ENCODE measurements around the gene ENAH. TPM values are rescaled to one million over a fixed set of nuclear protein-coding genes. Genes with fewer than 3 reads are reported as not detected.

The ENAH gene
- total RNA-seq, 1 experiment from 2014 or later: 420 TPM

DNA sequence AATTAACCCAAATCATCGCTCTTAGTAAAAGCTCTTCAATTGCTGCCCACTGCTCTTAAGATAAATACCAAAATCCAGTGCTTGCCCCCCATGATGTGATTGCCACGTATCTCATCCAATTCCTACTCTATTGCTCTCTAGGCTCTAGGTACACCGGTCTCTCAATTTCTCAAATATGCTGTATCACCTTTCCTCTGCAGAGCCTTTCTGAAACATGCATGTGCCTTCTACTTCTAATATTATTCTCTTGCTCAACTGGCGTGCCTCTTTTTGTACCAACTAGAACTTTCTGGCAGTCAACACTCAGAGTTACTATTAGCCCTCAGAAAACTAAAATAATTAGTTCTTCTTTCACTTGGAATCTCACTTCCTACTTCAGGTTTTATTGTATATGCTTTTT, 113.3 kb downstream of the ENAH start:
- CTCF ChIA-PET: interaction anchor here (0.6 to 1.7 kb wide), 11 partner anchors 9 to 769 kb away, joined by 3 to 9 read pairs (median 4); partner anchors contain the start of gene LIN9

DNA sequence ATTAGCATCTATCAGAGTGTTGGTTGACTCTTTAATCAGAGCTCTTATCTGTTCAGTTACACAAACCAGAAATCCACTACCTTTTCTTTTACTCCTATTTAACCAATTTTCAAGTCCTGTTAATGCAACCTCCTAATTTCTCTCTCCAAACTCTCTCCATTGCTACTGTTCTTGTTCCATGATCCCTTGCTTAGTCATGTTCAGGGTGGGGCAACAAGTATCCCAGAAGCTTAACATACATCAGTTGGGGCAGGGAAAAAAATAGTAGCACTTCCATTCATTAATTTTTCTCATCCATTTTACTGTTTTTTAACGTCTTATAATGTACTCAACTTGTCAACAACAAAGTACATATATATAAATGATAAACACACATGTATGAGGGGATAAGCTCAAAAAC, 113.9 kb downstream of the ENAH start:
- TF ChIP-seq, protein P1, sequence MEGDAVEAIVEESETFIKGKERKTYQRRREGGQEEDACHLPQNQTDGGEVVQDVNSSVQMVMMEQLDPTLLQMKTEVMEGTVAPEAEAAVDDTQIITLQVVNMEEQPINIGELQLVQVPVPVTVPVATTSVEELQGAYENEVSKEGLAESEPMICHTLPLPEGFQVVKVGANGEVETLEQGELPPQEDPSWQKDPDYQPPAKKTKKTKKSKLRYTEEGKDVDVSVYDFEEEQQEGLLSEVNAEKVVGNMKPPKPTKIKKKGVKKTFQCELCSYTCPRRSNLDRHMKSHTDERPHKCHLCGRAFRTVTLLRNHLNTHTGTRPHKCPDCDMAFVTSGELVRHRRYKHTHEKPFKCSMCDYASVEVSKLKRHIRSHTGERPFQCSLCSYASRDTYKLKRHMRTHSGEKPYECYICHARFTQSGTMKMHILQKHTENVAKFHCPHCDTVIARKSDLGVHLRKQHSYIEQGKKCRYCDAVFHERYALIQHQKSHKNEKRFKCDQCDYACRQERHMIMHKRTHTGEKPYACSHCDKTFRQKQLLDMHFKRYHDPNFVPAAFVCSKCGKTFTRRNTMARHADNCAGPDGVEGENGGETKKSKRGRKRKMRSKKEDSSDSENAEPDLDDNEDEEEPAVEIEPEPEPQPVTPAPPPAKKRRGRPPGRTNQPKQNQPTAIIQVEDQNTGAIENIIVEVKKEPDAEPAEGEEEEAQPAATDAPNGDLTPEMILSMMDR (IDR thresholded peaks at IDR 0.05; ENCODE audit: unreplicated experiment): no peak
- H3K4me1 Mint-ChIP-seq (ENCODE audit: insufficient read depth, unreplicated experiment): peaks cover 15% of the 10 kb centered on the region
- CTCF ChIA-PET: interaction anchor here (0.6 to 1.7 kb wide), 16 partner anchors 9 to 826 kb away, joined by 3 to 9 read pairs (median 3); partner anchors contain the start of gene LIN9
- H3K9me3 Mint-ChIP-seq (ENCODE audit: unreplicated experiment): no peaks in the 10 kb centered on the region
- H3K27me3 Mint-ChIP-seq (ENCODE audit: insufficient read depth, unreplicated experiment): no peaks in the 10 kb centered on the region
- H3K27ac Mint-ChIP-seq (ENCODE audit: low read depth, unreplicated experiment): no peak overlapping the region
- POLR2A ChIA-PET: interaction anchor here (0.5 to 2.1 kb wide), 11 partner anchors 8 to 111 kb away, joined by 3 to 13 read pairs (median 4); no protein-coding TSS in a partner anchor
- DNase-seq (ENCODE audit: unreplicated experiment): peak; percentile 50
- H3K36me3 Mint-ChIP-seq (ENCODE audit: insufficient read depth, unreplicated experiment): peaks cover 5% of the 10 kb centered on the region
- BruUV-seq (replicated peaks): no TSS peak
- no peak overlapping the region for H3K4me3 Mint-ChIP-seq (ENCODE audit: unreplicated experiment)
- intact Hi-C loops (cut with micrococcal nuclease): no loop called here

More for the DNA sequence above, 113.3 kb downstream of the ENAH start:
- no peak overlapping the region for H3K27ac Mint-ChIP-seq (ENCODE audit: low read depth, unreplicated experiment)
- no peak overlapping the region for H3K4me3 Mint-ChIP-seq (ENCODE audit: unreplicated experiment)
- H3K36me3 Mint-ChIP-seq (ENCODE audit: insufficient read depth, unreplicated experiment): peaks cover 5% of the 10 kb centered on the region
- H3K27me3 Mint-ChIP-seq (ENCODE audit: insufficient read depth, unreplicated experiment): no peaks in the 10 kb centered on the region
- POLR2A ChIA-PET: interaction anchor here (0.5 to 2.1 kb wide), 8 partner anchors 9 to 111 kb away, joined by 3 to 13 read pairs (median 4); no protein-coding TSS in a partner anchor
- intact Hi-C loops (cut with micrococcal nuclease): no loop called here
- peaks cover 19% of the 10 kb centered on the region for H3K4me1 Mint-ChIP-seq (ENCODE audit: insufficient read depth, unreplicated experiment)
- DNase-seq (ENCODE audit: unreplicated experiment): no peak
- TF ChIP-seq, protein P1 (IDR thresholded peaks at IDR 0.05; ENCODE audit: unreplicated experiment): no peak
- BruUV-seq (replicated peaks): no TSS peak
- no peaks in the 10 kb centered on the region for H3K9me3 Mint-ChIP-seq (ENCODE audit: unreplicated experiment)

DNA sequence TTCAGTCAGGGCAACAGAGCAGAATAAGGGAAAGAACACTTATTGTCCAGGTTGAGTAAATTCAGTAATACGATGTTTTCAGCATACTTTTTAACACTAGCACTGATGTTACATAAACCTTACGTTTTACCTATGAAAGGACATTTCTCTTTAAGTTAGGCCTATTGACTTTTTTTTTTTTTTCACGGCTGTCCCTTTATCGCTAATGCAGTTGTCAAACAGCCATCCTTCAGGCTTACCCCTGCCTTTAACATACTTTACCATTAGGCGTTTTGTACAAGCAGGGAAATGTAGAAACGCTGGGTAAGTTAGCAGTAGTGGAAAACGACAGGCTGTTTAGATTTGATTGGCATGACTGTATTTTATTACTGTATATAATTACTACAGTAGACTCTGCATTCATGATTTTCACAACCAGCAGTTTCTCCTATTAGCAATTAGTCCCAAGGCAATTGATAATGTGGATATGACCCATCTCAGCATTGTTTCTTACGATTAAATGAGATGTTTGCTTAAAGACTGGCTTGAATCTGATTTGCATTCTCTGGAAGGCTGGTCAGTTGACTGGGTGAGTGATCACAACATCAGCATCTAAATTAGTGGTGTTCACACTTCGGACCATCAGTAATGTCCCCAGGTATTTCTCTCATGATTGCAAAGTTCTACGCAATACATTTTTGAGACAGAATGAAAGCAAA, 115.2 kb downstream of the ENAH start:
- Mint-ChIP-seq H3K27ac (ENCODE audit: low read depth, unreplicated experiment) (no peak overlapping the region), H3K4me3 (ENCODE audit: unreplicated experiment) (no peak overlapping the region), H3K9me3 (ENCODE audit: unreplicated experiment) (no peaks in the 10 kb centered on the region), H3K4me1 (ENCODE audit: insufficient read depth, unreplicated experiment) (peaks cover 21% of the 10 kb centered on the region), H3K27me3 (ENCODE audit: insufficient read depth, unreplicated experiment) (no peaks in the 10 kb centered on the region), H3K36me3 (ENCODE audit: insufficient read depth, unreplicated experiment) (peaks cover 5% of the 10 kb centered on the region)
- ChIA-PET CTCF (interaction anchor here (0.6 to 1.7 kb wide), 2 partner anchors 16 to 212 kb away, joined by 3 to 8 read pairs; no protein-coding TSS in a partner anchor), POLR2A (no interaction called here)
- TF ChIP-seq, protein P1 (IDR thresholded peaks at IDR 0.05; ENCODE audit: unreplicated experiment): no peak
- intact Hi-C loops (cut with micrococcal nuclease): no loop called here
- BruUV-seq (replicated peaks): no TSS peak
- no peak for DNase-seq (ENCODE audit: unreplicated experiment)

DNA sequence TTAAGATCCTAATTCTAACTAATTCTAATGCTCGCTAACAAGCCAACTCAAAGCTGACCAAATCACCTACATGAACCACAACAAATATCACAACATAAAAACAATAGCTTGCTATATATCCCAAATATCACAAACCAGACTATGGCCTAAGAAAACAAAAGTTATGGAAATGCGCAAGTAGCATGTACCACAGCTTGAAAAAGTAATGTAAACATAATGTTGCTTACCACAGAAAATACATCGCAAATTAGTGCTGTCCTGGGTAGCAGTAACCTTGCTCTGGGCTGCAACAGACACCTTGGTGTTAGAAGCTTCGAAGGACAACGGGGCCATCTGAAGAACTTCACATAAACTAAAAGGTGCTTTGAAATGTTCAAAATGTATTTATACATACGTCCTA, 117.6 kb downstream of the ENAH start:
- no peak for DNase-seq (ENCODE audit: unreplicated experiment)
- no peak overlapping the region for H3K4me3 Mint-ChIP-seq (ENCODE audit: unreplicated experiment)
- no peaks in the 10 kb centered on the region for H3K9me3 Mint-ChIP-seq (ENCODE audit: unreplicated experiment)
- H3K36me3 Mint-ChIP-seq (ENCODE audit: insufficient read depth, unreplicated experiment): peaks cover 3% of the 10 kb centered on the region
- TF ChIP-seq, protein P1 (IDR thresholded peaks at IDR 0.05; ENCODE audit: unreplicated experiment): no peak
- CTCF ChIA-PET: interaction anchor here (0.5 to 2.3 kb wide), 15 partner anchors 9 to 981 kb away, joined by 3 to 9 read pairs (median 3); partner anchors contain the start of gene SRP9
- H3K4me1 Mint-ChIP-seq (ENCODE audit: insufficient read depth, unreplicated experiment): peaks cover 21% of the 10 kb centered on the region
- POLR2A ChIA-PET: interaction anchor here (0.5 to 4.1 kb wide), 12 partner anchors 10 to 465 kb away, joined by 3 to 20 read pairs (median 4); partner anchors contain the start of gene SRP9
- H3K27ac Mint-ChIP-seq (ENCODE audit: low read depth, unreplicated experiment): no peak overlapping the region
- no peaks in the 10 kb centered on the region for H3K27me3 Mint-ChIP-seq (ENCODE audit: insufficient read depth, unreplicated experiment)
- BruUV-seq (replicated peaks): no TSS peak
- intact Hi-C loops (cut with micrococcal nuclease): no loop called here

All from MCF 10A (cell line).